Activated effector memory CD4-positive, alpha-beta T cell treated with anti-CD3 and anti-CD28 coated beads, Interleukin-2, amount 50 U/mL, for 16 hours (primary cell): ENCODE results near the gene RBPJ.

Source experiments
- DNase-seq: peaks from one replicate; pipeline ENCODE4 v3.0.0-alpha.2; 2020

RBPJ gene

GRCh38 chr4:26464420-26465095, 143.7 kb downstream of the RBPJ start:
- DNase-seq: no peak

GRCh38 chr4:26466578-26467270, 145.9 kb downstream of the RBPJ start:
- DNase-seq: no peak

- no peak for DNase-seq
Observed at GRCh38 chr4:26467724-26468123, 146.9 kb downstream of the RBPJ start.

GRCh38 chr4:26468283-26468949, 147.6 kb downstream of the RBPJ start:
- no peak for DNase-seq

GRCh38 chr4:26468977-26469376, 148.2 kb downstream of the RBPJ start:
- DNase-seq: no peak

GRCh38 chr4:26471890-26472289, 151.1 kb downstream of the RBPJ start:
- DNase-seq: no peak

GRCh38 chr4:26473893-26474292, 153.1 kb downstream of the RBPJ start:
- no peak for DNase-seq

- DNase-seq: no peak
Observed at GRCh38 chr4:26474551-26474950, 153.7 kb downstream of the RBPJ start.

GRCh38 chr4:26475716-26476115, 154.9 kb downstream of the RBPJ start:
- no peak for DNase-seq

GRCh38 chr4:26476545-26476944, 155.7 kb downstream of the RBPJ start:
- DNase-seq: no peak

- no peak for DNase-seq
Observed at GRCh38 chr4:26478330-26478729, 157.5 kb downstream of the RBPJ start.

GRCh38 chr4:26482508-26483462, 162.0 kb downstream of the RBPJ start:
- DNase-seq: no peak

- no peak for DNase-seq
Observed at GRCh38 chr4:26484032-26484515, 163.3 kb downstream of the RBPJ start.

- DNase-seq: no peak
Observed at GRCh38 chr4:26484516-26484915, 163.7 kb downstream of the RBPJ start.
